Right forelimb (tissue), 1 donor: Measurements from ENCODE around the gene PLPP1.

Source experiments
- DNase-seq: peaks from one replicate; pipeline ENCODE4 v3.0.0-alpha.2; 2018

Gene PLPP1

GRCh38 chr5:55502759-55503158, 32.0 kb downstream of the PLPP1 start:
- DNase-seq = no peak

DNA sequence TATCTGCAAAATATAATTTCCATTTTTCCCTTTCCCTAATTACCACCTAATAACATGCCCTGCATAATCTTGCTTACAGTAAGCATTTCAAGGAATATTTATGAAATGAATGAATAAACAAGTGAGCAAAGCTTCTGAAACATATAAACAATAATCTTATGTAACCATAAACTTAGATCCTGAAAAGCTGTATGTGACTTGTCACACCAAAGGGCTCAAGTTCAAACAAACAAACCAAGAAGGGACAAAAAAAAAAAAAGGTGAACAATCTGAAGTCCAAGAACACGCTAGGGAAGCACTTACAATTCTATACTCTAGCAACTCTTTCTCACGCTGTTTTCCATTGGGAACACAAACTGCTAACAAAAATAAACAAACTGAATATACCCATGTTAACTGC, 36.3 kb downstream of the PLPP1 start:
- DNase-seq = no peak

DNA sequence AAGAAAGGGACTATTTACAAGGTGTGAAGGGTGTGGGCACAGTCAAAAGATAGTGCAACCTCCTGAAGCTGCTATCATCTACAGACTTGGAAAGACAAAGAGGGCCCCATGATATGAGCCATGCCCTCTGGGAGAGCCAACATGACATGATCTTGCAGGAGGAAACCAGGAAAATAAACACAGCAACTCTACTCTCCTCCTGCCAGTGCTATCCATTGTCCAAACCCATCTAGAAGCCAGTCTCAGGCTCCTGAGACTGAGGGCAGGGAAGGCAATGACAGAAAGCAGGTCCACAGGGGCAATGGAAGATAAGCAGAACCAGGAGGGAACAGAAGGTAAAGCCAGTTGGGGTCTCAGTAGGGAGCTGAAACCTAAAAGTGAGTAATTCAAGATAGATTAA, 37.1 kb downstream of the PLPP1 start:
- no peak for DNase-seq

DNA sequence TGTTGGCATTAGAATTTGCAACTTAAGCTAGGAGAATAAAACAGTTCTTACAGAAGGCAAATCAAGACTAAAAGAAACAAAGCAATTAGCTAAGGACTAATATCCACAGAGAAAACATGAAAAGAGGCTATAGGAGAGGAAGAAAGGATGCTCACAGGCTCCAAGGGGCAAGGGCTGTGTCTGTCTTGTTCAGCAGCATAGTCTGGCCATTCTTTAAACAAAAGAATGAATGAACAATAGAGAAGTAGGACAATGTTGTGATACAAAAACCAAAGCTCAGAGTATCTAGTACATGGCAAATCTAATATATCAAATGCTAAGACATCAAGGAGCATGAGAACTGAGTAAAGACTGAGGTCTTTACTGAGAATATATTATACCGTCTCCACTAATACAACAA, 39.5 kb downstream of the PLPP1 start:
- DNase-seq = no peak

- DNase-seq = no peak
These were observed 42.3 kb downstream of the PLPP1 start for GRCh38 chr5:55492449-55492848.

DNA sequence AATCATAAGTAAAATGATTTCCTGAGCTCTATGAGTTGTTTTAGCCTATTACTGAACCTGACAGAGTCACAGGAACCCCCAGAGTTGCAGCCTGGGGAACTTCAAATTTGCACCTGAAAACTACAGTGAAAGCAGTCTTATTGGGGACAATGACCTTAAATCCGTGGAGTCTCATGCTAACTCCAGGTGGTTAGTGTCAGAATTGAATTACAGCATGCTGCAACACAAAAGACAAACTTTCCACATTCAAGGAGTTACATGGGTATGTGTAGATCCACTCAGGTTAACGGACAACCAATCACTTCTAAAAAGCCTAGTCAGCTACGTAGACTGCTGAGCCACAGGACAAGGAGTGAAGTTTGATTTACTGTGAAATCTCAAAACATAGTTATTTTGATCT, 49.7 kb downstream of the PLPP1 start:
- no peak for DNase-seq

DNA sequence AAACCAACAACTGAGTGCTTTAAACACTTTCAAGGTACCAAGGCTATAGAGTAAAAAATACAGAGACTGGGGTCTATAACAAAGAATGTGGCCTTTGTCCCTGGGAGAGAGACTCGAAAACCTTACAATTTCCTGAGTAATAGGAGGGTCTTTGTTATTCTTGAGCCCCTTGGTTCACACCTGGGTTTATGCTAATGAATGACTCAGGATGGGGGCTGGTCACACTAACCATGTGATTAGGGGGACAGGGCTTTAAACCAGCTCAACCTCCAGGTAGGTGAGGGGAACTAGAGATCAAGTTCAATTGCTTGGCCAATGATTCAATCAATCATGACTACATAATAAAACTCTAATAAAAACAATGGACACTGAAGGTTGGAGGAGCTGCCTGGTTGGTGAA, 50.2 kb downstream of the PLPP1 start:
- DNase-seq = no peak

DNA sequence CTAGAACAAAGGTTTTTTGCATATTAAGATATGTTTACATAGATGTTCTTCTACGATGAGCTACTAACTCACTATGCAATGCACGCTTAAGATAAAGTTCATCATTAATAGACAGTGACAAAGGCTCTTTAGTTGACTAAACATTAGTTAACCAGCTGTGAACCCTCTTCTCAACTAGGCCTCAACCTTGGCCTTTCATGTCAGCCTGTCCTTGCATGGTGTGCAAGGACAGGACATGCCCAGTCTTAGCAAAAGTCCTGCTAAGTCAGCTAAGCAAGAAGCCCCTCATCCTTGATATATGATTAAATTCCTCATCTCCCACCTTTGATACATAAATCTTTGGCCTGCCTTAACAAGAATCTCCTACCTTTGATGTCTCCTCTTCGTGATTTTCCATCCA, 50.9 kb downstream of the PLPP1 start:
- no peak for DNase-seq

DNA sequence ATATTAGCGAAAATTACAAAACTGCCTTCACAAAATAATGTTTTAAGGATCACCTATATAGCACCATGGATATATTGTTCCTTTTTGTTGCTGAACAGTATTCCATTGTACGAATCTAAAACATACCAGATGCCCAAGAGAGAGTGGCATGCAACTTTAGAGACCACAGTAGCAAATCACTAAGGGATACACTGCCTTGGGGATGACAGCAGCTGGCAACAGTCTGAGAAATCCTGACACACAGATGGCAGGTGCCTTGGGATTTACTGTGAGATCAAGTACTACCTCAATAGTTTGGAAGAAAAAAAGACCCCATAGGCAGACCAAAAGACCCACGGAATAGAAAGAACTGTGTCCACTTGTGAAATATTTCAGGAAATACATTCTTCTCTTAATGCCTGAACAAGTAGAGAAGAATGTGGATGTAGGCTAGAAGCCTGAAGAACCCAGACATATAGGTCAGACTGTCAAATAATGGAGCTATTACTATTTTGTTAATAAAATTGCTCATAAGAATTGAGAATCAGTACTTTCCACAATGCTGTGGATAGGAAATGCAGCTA, 53.4 kb downstream of the PLPP1 start:
- no peak for DNase-seq

GRCh38 chr5:55480781-55481180, 54.0 kb downstream of the PLPP1 start:
- no peak for DNase-seq

DNA sequence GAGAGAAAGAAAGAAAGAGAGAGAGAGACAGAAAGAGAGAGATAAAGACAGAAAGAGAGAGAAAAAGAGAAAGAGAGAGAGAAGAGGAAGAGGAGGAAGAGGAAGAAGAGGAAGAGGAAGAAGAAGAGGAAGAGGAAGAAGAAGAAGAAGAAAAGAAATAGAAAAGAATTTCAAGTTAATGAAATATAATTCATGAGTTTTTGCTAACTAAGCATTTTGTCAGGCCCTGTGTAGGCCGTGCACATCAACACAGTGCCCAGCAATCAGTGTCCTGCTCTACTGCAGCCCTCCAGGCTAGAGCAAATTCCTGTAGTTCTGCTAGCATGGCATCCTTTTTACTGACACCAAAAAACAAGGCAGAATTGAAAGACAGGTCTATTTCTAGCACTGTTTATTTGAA, 62.1 kb downstream of the PLPP1 start:
- DNase-seq = no peak

DNA sequence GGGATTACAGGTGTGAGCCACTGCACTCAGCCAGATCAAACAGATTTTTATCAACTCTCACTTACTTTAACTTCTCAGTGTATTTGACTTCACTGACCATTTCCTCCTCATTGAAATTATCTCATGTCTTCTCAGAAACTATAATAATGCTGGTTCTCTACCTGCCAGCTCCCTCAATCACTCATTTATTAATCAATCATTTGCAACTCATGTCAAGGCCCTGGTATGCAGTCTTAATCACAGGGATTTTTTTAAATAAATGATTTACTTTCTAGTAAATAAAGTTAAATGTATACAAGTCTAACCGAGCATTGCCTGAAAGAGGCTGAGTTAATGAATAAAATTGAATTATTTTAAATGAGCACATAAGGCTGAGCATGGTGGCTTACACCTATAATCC, 63.3 kb downstream of the PLPP1 start:
- no peak for DNase-seq

DNA sequence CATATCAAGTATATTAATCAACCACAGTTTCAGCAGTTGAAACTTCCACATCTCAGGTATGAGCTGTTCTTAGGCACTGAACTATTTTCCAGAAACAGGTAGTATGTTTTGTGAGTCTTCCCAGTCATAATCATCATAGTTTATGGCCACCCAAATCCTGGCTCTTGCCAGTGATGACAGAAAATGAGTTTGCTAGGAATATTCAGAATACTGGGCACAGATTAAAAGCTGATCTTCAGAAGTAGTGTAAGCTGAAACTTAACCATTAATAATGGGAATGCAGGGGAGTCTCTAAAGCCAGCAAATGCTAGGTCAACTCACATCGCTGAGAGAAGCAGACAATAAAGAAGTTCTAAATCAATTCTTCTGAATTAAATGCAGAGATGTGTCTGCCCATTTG, 64.5 kb downstream of the PLPP1 start:
- DNase-seq = no peak

DNA sequence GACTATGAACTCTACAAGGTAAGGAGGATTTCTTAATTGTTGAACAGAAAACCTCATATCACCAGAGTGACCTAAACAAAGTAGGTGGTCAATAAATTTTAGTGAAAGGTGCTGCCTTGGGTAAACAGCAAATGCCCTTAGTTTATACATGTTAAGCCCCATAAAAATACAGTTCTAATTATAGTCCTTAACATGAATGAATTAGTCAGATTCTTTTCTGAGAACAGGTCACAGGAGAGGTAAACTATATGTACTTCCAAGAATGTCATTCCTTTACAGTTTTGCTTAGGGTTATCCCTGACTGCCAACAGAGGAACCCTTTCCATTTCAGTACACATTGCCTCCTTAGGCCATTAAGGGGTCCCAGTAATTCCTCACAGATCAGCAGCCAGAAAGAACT, 64.9 kb downstream of the PLPP1 start:
- no peak for DNase-seq

DNA sequence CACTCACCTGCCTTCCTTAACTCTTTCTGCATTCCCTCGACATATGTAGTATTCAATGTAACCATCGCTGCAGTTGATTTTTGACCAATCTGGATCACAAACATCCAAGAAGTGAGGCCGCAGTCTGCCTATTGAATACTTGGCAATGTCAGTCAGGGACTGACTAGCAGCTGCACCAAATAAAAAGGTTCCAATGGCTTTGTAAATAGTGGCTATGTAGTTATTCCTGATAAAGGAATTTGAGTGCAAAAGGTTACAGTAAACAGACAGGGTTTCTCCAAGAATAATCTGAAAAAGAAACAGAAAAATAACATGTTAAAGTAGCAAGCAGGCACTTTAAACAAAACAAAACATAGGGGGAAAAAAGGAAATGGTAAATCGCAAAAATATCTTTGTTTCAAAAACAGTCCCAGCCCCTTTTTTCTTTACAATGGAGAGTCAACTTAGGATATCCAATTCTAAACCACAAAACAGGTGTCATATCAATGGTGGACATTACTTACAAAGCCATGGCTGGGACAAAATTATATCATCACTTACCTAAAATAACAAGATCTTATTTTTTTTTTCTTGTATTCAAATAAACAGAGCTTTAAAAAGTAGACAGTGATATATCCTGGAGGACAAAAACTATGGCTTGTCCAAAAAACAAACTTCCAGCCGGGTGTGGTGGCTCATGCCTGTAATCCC, 66.8 kb downstream of the PLPP1 start:
- DNase-seq = no peak

DNA sequence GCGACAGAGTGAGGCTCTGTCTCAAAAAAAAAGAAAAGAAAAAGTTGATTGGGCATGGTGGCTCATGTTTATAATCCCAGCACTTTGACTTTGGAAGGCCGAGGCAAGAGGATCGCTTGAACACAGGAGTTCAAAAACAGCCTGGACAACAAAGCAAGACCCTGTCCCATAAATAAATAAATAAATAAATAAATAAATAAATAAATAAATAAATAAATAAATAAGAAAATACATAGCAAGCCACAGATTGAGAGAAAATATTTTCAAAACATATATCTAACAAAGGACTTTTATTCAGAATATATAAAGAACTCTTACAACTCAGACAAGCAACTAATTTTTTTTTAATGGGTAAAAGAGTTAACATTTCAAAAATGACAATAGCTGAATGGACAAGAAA, 71.2 kb downstream of the PLPP1 start:
- no peak for DNase-seq

DNA sequence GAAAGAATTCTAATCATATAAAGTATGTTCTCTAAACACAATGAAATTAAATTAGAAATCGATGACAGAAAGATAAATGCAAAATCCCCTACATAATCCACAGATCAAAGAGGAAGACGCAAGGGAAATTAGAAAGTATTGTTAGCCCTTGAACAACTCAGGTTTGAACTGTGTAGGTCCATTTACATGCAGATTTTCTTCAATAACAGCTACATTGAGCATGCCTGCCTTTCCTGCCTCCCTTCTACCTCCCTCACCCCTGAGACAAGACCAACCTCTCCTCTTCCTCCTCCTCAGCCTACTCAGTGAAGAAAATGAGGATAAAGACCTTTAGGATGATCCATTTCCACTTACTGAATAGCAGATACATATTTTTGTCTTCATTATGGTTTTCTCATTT, 75.2 kb downstream of the PLPP1 start:
- DNase-seq = no peak

- no peak for DNase-seq
These were observed 78.4 kb downstream of the PLPP1 start for GRCh38 chr5:55456216-55456895.

- no peak for DNase-seq
These were observed 80.5 kb downstream of the PLPP1 start for GRCh38 chr5:55454282-55454681.

DNA sequence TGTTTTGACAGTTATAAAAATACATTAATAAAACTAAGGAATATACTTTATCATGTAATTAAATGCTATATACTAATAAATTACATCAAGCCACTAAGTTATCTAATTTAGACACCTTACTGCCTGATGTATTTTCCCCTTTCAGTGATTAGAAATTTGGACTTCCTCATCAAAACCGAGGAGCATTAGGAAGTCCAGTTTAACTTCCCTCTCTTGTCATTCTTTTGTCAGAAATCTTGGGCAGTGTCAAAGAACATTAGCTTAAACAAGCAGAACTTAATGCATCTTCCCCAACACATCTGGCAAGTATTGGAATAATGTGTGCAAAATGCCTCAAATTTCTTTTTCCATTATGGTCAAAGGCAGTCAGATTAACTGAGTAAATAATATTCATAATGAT, 81.6 kb downstream of the PLPP1 start:
- DNase-seq = no peak

DNA sequence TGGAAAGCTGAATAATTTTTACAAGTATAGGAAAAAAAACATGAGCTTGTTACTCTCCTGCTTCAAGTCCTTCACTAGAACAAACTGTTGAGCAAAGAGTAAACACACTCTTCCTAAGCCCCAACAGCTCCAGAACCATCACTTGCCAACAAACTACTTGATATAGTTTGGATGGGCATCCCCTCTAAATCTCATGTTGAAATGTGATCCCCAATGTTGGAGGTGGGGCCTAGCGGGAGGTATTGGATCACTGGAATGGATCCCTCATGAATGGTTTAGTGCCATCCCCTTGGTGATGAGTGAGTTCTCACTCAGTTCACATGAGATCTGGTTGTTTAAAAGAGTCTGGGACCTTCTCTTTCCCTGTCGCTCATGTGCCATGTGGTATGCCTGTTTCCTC, 82.8 kb downstream of the PLPP1 start:
- DNase-seq = no peak

DNA sequence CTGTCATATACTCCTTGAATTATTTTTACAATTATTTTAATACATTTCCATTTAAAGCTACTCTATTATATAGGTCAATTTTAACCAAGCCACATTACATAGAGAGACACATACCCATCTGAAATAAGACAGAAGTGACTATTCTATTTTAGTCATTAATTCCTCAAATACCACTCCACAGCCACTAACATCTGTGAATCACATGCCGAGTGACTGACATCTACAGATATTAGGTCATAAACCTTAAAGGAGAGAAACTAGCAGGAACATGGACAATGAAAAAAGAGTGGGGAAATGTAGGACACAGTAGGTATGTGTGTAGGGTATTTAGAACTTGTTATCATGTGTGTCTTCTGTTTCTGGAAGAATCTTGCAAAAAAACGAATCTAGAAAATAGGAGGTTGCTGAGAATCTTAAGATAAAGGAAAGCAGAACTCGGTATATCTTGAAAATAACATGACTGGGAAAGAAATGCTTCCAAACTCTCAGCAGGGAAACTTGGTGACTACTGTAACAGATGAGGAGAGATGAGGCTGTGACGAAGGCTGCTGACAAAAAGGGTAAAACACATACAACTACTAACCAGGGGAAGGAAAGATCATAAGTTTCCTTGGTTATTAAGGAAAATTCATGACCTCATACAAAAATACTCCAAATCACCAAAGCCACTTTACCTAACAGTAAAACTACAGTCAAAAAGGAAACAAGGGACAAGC, 84.6 kb downstream of the PLPP1 start:
- DNase-seq = no peak

- no peak for DNase-seq
These were observed 88.0 kb downstream of the PLPP1 start for GRCh38 chr5:55446640-55447351.
